Right kidney (tissue), 1 donor: ENCODE data around the gene ZNF780B.
"Not testable (repeated sequence)": the region's sequence is repeated elsewhere in the genome, so short reads cannot be mapped to it uniquely, and the experiment has no call there.

Experiments
- DNase-seq: peaks from one replicate; pipeline ENCODE4 v3.0.0-alpha.2; 2016

ZNF780B gene

GRCh38 chr19:40041718-40042117, 14.3 kb downstream of the ZNF780B start:
- not testable (repeated sequence) for DNase-seq

GRCh38 chr19:40038047-40038446, 18.0 kb downstream of the ZNF780B start:
- not testable (repeated sequence) for DNase-seq

DNA sequence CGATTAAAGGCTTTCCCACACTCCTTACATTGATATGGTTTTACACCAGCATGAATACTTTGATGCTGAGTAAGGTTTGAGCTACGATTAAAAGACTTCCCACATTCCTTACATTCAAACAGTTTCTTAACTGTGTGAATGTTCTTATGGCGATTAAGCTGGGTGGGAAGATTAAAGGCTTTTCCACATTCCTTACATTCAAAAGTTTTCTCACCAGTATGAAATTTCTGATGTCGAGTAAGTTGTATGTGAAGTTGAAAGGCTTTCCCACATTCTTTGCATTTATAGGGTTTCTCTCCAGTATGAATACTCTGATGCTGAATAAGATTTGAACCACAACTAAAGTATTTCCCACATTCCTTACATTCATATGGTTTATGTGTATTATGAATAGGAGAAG, 20.0 kb downstream of the ZNF780B start:
- DNase-seq = no peak

DNA sequence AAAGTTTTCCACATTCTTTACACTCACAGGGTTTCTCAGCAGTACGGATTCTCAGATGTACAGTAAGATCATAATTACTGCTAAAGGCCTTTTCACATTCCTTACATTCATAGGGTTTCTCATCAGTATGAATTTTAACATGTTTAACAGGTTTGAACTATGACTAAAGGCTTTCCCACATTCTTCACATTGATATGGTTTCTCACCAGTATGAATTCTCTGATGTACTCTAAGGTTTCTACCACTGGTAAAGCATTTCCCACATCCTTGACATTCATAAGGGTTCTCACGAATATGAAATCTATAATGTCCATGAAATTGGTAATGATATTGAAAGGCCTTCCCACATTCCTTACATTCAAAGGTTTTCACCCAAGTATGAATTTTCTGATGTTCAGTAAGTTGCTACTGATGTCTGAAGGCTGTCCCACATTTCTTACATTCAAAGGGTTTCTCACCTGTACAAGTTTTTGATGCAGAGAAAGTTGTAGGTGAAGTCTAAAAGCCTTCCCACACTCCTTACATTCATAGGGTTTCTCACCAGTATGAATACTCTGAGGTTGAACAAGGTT, 22.0 kb downstream of the ZNF780B start:
- no peak for DNase-seq

GRCh38 chr19:40026597-40026970, 29.4 kb downstream of the ZNF780B start:
- no peak for DNase-seq

- no peak for DNase-seq
These were observed 30.0 kb downstream of the ZNF780B start for GRCh38 chr19:40025938-40026596.

DNA sequence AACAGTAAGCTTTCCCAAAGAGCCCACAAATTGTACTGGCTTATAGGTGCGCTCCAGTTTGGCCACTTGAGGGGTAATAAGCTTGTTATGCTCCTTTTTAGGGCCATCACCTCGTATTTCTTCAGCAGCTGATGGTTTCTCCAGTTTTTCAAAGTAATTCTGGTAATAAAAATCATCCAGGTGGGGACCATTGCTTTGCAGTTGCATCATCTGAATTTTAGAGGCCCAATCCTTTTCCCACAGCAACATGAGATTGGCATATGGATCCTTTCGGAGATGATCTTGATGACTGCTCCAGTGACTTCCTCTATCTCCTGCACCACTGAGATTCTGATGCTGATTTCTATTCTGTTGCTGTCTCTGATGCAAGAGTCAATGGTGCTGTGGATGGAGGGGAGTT, 32.1 kb downstream of the ZNF780B start:
- DNase-seq = no peak

GRCh38 chr19:40013991-40014390, 42.0 kb downstream of the ZNF780B start:
- no peak for DNase-seq

GRCh38 chr19:40009674-40010073, 46.4 kb downstream of the ZNF780B start:
- no peak for DNase-seq

GRCh38 chr19:40006273-40006691, 49.7 kb downstream of the ZNF780B start:
- no peak for DNase-seq

GRCh38 chr19:40005691-40006272, 50.2 kb downstream of the ZNF780B start:
- DNase-seq = no peak

- no peak for DNase-seq
These were observed 57.5 kb downstream of the ZNF780B start for GRCh38 chr19:39998501-39998900.

DNA sequence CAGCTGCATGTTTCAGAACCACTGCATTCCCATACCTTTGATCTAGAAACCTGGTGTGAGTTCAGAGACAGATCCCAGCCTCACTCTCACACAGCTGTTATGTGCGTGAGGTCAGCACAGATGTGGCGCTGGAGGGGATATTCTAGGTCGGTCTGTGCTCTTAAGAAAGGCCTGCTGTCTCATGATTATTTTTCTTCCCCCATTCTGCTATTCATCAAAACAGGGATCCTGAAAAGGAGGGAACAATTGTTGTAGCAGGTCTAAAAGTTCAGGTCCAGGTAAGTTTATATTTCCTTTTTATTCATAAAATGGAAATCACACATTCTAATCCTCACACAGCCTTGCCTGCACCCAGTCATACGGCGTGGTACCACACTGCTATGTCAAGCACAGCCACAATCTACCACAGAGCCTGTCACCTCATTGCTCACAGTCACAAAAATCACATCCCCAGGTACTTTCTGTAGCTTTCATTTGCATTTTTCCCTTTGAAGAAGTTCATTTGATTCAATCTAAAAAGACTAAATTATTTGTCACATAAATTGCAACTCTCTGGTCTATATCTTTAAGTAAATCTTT, 58.3 kb downstream of the ZNF780B start:
- no peak for DNase-seq

GRCh38 chr19:39996811-39997637, 59.0 kb downstream of the ZNF780B start, which contains the start of gene ZNF546:
Gene ZNF546, plus strand, starts transcription at chr19:39997060. Its CDS starts 1,267 bp downstream, at chr19:39998327.
- peak; percentile 90 for DNase-seq

GRCh38 chr19:39996218-39996810, 59.7 kb downstream of the ZNF780B start:
- no peak for DNase-seq

- DNase-seq = no peak
These were observed 60.2 kb downstream of the ZNF780B start for GRCh38 chr19:39995794-39996193.

- DNase-seq = no peak
These were observed 61.7 kb downstream of the ZNF780B start for GRCh38 chr19:39994361-39994760.

DNA sequence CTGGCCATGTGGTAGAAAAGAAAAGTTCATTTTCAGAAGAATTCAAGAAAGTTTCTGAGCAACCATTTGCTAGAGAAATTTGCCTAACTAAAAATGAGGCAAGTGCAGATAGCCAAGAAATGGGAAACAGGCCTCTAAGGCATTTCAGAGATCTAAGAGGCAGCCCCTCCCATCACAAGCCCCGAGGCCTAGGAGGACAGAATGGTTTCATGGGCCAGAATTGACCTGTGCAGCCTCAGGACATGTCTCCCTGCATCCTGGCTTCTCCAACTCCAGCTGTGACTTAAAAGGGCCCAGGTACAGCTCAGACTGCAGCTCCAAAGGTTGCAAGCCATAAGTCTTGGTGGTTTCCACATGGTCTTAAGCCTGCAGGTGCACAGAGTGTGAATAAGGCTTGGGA, 62.4 kb downstream of the ZNF780B start:
- no peak for DNase-seq

- no peak for DNase-seq
These were observed 68.4 kb downstream of the ZNF780B start for GRCh38 chr19:39987596-39987995.

DNA sequence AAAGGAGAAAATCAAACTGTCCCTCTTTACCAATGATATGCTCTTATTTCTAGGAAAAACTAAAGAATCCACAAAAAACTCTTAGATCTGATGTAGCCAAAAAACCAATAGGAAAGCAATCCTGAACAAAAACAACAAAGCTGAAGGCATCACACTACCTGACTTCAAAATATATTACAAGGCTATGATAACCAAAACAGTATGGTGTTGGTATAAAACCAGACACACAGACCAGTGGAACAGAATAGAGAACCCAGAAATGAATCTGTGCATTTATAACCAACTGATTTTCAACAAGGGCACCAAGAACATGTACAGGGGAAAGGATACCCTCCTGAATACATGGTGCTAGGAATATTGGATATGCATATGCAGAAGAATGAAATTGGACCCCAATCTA, 68.9 kb downstream of the ZNF780B start:
- DNase-seq = no peak

DNA sequence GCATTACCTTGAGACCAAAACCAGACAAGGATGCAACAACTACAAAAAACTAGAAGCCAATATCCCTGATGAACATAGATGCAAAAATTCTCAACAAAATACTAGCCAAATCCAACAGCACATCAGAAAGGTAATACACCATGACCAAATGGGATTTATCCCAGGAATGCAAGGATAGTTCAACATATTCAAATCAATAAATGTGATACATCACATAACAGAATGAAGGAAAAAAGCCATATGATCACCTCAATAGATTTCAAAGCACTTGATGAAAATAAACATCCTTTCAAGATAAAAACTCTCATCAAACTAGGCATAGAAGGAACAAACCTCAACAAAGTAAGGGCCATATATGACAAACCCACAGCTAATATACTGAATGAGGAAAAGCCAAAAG, 69.4 kb downstream of the ZNF780B start:
- no peak for DNase-seq

GRCh38 chr19:39983695-39984300, 72.2 kb downstream of the ZNF780B start:
- no peak for DNase-seq
